Fibroblast of skin of abdomen (primary cell): ENCODE data around the gene TNFSF8. TPM values are rescaled to one million over a fixed set of nuclear protein-coding genes. Genes with fewer than 3 reads are reported as not detected.

Source experiments
- DNase-seq: peaks from one replicate; pipeline ENCODE4 v3.0.0-alpha.2; 2013
- polyA plus RNA-seq, 2 experiments: library from polyadenylated mRNA; unstranded; fragments of 120-200 nt; gene quantifications; one replicate each; pipeline ENCODE4 v1.2.1, GENCODE V29; 2013; ENCODE audit not compliant: insufficient read length in 2 of 2

TNFSF8 gene, protein sequence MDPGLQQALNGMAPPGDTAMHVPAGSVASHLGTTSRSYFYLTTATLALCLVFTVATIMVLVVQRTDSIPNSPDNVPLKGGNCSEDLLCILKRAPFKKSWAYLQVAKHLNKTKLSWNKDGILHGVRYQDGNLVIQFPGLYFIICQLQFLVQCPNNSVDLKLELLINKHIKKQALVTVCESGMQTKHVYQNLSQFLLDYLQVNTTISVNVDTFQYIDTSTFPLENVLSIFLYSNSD
- not detected for polyA plus RNA-seq (2013, experiment 1 of 2; ENCODE audit: insufficient read length)
- polyA plus RNA-seq (2013, experiment 2 of 2; ENCODE audit: insufficient read length), result not detected

GRCh38 chr9:114930056-114930812 is at the start of gene TNFSF8:
Gene TNFSF8, minus strand, starts transcription at chr9:114930591. Its CDS starts 288 bp downstream, at chr9:114930303.
- DNase-seq, result no peak

GRCh38 chr9:114973216-114973615 is 42.8 kb upstream of the TNFSF8 start:
- DNase-seq, result no peak

- DNase-seq, result no peak
Measured at GRCh38 chr9:114972510-114973136, 42.2 kb upstream of the TNFSF8 start.

DNA sequence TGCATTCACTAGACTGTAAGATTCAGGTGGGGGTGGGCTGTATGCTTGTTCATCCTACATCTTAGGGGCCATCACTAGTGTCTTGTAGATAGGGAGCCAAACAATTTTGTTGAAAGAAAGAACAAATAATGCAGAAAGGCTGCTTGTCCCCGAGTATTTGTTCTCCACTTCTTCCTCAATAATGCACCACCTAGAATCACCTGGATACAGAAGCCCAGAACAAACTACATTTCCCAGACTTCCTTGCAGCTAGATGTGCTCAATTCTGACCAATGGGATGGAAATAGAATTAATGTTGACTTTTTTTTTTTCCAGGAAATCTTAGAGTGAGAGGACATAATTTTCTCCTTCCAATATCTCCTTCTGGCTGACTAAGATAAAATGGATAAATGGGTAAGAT is 38.9 kb upstream of the TNFSF8 start:
- no peak for DNase-seq

DNA sequence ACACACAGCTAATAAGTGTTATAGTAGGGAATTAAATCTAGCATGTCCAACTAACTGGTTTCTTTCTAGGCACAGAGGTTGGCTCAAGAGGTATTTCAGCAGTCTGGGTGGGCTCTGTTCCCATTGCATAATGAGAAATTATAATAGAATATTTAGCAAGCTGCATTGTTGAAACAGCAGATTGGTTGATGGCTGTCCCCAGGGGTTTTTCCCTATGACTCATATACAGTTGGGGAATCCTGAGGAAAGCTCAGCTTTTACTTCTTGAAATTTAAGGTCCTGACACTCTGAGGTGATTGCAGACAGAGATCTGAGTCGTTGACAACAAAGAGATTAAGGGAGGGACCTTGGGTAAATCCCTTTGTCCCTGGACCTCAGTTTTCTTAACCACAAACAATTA is 38.3 kb upstream of the TNFSF8 start:
- DNase-seq, result peak; percentile 65

- no peak for DNase-seq
Measured at GRCh38 chr9:114965564-114965963, 35.2 kb upstream of the TNFSF8 start.

DNA sequence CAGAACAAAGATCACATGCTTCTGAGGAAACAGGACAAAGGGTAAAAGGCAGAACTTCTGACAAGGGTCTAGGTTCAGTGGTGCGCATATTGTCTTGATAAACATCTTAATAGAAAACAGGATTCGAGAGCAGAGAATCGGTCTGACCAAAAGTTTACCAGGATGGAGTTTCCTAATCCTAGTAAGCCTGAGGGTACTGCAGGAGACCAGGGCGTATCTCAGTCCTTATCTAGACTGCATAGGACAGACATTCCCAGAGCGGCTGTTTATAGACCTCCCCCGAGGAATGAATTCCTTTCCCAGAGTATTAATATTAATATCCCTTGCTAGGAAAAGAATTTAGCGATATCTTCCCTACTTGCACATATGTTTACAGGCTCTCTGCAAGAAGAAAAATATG is 32.4 kb upstream of the TNFSF8 start:
- DNase-seq, result no peak

DNA sequence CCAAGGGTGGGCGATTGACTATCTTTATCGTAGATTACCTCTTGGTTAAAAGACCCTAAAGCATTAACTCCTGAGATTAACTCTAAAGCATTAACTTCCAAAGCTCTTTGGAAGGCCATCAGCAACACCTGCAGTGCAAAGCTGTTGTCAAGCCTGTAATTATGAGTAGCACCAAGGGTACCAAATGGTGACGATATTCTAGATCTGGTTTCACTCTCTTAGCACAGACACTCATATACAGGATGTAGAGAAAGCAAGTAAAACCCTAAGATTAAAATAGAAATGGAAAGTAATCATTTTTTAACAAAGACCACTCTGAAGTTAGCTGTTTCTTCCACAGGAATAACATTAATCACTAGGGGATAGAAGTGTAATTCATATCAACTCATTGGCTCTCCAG is 29.9 kb upstream of the TNFSF8 start:
- DNase-seq, result no peak

DNA sequence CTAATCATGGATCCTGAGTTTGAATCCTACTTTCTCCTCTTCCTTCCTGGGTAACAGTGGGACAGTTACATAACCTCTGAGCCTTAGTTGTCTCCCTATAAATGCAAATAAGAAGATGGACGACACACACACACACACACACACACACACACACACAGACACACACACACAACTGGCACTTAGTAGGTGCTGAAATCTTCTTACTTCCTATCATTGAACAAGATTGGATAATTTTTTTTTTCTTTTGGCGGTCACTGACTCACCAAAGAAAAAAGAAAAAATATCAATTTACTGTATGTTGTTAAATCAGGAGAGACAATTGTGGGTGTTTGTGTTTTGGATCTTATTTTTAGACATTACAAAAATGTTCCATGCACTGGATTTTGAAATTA is 28.4 kb upstream of the TNFSF8 start:
- DNase-seq, result no peak

- no peak for DNase-seq
Measured at GRCh38 chr9:114958021-114958843, 27.8 kb upstream of the TNFSF8 start.

GRCh38 chr9:114957558-114957957 is 27.2 kb upstream of the TNFSF8 start:
- no peak for DNase-seq

DNA sequence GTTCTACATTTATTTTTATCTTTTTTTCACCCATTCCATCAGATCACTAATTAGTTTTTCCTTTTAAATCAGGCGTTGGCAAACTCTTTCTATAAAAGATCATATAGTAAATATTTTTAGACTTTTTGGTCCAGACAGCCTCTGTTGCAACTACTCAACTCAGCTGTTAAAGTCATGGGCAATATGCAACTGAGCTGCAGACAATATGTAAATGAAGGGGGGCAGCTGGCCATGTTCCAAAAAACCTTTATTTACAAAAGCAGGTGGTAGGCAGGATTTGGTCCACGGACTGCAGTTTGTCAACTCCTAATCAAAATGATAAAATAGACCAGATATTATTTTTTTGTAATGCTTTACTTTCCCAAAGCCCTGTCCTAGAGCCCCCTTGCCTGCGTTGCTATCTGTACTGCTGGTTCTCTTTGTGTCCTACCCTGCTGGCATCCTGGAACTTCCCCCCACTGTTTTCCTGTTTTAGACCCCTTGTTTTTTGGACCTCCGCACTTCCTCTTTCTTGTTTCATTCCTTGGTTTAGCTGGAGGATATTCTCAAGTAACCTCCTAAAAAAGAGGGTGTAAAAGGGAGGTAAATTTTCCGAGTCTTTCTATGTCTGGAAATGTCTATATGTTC is 24.7 kb upstream of the TNFSF8 start:
- DNase-seq, result no peak

DNA sequence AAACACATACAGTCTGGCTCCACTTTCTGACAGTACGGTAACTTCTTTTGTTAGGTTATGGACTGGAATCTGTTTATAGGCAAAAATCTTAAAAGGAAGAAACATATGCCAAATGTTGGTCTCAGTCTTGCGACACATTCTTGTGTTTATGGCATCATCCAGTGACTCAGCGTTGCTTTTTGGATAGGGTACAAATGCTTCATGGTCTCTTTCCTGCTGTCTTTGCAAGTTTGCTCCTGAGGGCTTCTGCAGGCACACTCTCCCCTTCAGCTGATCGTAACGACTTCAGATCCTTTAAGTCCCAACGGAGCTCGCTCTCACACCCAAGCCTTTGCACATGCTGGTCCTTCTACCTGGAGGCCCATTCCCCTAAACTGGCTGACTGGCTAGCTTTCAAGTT is 23.6 kb upstream of the TNFSF8 start:
- DNase-seq, result peak; percentile 84

DNA sequence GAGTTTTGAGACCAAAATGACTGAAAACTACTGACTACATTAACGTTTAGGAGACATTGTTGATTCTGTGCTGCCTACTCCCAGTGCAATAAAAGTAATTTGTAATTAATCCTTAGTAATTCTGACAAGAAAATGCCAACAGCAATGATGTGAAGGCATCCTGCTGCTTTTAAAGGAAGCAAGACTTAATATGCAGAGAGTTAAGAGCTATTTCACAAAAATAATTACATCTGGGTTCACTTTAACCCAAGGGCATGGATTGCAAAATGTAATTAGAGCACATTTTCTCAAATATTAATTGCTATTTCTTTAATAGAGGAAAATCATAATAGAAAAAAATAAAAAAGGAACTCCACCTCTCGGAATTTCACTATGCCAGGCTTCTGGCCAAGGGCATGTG is 22.7 kb upstream of the TNFSF8 start:
- no peak for DNase-seq

DNA sequence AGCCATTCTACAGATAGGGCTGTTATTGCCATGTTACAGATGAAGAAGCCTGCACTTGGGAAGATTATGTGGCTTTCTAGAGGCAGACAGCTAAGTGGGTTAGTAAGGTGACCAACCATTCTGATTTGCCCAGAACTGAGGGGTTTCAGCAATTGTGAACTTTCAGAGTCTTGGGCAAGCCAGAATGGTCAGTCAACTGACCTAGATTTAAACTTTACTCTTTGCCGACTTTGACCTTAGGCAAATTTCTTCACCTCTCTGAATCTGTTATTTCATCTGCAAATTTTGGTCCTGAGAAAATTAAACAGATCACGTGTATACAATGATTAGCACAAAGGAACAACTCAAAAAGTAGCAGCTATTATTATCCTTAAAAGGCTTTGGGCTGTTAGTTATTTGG is 20.4 kb upstream of the TNFSF8 start:
- no peak for DNase-seq

DNA sequence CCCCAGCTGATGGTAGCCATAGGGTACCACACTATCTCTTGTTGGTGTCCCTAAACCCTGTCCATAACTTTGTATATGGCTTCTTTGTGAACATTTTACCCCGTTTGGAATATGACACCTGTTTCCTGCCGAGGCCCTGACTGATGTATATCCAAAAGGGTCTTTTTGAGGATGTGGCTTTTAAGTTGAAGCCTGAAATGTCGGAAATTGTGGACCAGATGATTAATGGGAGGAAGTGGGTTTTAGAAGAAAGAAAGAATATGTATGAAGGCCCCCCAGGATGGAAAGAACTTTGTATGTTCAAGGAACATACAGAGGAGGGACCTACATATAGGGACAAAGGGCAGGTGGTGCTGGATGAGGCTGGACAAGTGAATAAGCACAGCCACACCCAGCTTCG is 16.7 kb upstream of the TNFSF8 start:
- no peak for DNase-seq

DNA sequence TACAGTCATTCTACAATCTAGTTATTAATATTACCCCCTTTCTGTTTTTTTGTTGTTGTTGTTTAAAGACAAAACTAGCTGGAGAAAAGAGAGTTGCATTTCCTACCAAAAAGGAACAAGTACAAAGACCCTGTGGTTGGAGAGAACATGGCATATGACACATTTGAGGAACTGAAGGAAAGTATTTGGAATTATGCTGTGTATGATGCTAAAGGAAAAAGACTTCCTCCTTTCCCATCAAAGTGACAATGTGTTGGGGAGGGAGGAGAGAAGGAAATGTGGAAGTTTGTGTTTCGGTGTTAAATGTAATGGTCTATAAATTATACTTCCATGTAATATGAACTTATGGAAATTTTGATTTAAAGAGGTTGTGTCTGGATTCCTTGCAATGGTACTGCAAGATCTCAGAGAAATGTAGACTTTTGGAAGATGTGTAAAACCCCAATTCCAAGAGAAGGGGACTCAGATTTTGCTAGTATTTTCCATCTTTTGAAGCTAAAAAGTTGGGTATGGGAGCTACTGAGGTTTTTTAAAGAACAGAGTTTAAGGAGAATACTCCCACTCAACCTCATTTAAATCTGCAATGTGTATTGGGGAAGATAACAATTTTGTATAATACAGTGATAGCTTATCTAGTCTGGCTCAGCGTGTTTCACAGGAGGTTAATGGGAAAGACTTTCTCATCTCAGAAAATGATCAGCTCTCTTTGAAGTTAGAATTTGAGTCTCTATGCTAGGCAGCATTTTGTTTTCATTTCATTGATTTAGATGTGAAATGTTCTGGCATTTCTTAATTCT is 15.4 kb upstream of the TNFSF8 start:
- no peak for DNase-seq

GRCh38 chr9:114941376-114941775 is 11.0 kb upstream of the TNFSF8 start:
- DNase-seq, result no peak

GRCh38 chr9:114938687-114939575 is 8.5 kb upstream of the TNFSF8 start:
- peak; percentile 27 for DNase-seq

GRCh38 chr9:114937516-114937915 is 7.1 kb upstream of the TNFSF8 start:
- DNase-seq, result no peak
